ENCODE measurements around the gene GFER. TPM values are rescaled to one million over a fixed set of nuclear protein-coding genes. Genes with fewer than 3 reads are reported as not detected.

The GFER gene
- total RNA-seq, 1 experiment from 2014 or later: 85.5 TPM

DNA sequence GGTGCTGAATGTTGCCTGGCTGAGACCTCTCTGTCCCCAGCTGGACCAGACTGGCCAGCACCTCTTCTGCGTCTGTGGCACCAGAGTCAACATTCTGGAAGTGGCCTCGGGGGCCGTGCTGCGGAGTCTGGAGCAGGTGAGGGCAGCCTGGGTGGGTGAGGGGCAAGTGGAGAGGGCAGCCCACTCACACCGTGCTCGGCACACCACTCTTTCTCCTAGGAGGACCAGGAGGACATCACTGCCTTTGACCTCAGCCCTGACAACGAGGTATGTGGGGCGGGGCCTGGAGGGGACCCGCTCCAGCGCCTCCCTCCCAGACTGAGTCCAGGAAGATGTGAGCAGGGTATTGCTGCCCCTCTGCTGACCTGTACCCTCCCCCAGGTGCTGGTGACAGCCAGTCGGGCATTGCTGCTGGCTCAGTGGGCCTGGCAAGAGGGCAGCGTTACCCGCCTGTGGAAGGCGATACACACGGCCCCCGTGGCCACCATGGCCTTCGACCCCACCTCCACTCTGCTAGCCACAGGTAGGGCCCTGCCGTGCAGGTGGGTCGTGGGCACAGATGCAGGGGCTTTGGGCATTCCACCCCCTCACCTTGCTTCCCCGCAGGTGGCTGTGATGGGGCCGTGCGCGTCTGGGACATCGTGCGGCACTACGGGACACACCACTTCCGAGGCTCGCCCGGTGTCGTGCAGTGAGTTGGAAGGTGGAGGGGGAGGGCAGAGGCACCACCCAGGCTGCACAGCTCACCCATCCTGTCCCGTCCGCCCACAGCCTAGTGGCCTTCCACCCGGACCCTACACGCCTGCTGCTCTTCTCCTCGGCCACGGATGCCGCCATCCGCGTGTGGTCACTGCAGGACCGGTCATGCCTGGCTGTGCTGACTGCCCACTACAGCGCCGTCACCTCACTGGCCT is 9.6 kb upstream of the GFER start:
- no peak for DNase-seq (ENCODE audit: low read depth)

DNA sequence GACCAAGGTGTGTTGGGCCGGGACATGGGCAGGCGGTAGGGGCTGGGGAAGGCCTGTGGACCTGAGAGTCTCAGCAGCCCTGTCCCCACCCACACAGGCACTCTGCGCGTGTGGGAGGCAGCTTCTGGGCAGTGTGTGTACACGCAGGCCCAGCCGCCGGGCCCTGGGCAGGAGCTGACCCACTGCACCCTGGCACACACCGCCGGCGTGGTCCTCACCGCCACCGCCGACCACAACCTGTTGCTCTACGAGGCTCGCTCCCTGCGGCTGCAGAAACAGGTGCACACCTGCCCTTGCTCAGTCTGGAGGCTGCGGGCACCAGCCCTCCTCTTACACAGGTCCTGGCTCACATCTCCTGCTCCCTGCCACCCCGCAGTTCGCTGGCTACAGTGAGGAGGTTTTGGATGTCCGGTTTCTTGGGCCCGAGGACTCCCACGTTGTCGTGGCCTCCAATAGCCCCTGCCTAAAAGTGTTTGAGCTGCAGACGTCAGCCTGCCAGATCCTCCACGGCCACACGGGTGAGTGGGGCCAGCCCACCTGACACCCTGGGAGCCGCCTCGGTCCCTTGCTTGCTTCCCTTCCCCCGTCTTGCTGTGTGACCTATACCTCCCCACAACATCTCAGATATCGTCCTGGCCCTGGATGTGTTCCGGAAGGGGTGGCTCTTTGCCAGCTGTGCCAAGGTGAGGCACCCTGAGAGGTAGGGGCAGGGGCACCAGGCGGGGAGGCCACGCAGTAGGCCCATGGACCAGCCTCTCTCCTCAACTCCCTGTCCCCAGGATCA is 8.4 kb upstream of the GFER start:
- no peak for DNase-seq (ENCODE audit: low read depth)

DNA sequence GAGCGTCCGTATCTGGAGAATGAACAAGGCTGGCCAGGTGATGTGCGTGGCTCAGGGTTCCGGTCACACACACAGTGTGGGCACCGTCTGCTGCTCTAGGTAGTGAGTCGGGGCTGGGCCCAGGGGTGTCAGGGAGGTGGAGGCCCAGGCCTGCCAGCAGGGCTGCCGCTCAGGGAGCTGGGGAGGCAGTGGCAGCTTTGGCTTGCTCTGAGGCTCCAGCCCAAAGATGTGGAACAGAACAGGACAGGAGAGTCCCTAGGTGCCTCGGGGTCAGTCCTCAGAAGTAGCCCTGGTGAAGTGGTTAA is 7.8 kb upstream of the GFER start:
- no peak for DNase-seq (ENCODE audit: low read depth)

DNA sequence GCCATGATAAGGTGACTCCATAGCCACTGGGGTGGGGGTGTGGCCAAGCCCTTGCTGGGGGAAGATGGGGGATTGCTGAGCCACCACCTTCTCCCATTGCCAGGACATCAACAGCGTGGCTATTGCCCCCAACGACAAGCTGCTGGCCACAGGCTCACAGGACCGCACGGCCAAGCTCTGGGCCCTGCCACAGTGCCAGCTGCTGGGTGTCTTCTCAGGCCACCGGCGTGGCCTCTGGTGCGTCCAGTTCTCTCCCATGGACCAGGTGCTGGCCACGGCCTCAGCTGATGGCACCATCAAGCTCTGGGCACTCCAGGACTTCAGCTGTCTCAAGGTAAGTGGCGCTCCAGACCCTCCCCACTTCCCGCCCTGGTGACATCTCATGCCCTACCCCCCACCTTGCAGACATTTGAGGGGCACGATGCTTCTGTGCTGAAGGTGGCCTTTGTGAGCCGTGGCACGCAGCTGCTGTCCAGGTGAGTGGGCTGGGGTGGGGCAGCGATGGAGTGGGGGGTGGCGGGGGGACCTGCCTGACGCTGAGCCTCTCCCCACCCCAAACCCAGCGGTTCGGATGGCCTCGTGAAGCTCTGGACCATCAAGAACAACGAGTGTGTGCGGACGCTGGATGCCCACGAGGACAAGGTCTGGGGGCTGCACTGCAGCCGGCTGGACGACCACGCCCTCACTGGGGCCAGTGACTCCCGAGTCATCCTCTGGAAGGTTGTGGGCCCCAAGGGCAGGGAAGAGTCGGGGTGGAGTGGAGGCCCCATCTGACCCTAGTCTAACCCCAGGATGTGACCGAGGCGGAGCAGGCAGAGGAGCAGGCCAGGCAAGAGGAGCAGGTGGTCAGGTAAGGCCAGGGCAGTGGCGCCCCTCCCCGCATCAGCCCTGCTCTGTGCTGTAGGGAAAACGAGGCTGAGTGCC is 6.8 kb upstream of the GFER start:
- no peak for DNase-seq (ENCODE audit: low read depth)

DNA sequence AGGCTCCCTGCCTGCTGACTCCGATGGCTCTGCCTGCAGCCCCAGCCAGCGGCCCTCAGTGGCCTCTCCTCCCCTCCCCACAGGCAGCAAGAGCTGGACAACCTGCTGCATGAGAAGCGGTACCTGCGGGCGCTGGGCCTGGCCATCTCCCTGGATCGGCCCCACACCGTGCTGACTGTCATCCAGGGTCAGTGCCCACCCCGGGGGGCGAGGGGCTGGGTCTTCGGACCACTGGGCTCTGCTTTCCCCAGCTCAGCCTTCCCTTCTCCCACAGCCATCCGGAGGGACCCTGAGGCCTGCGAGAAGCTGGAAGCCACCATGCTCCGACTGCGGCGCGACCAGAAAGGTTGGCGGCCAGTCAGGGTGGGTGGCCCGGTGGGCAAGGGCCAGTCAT is 6.1 kb upstream of the GFER start:
- DNase-seq (ENCODE audit: low read depth): no peak

DNA sequence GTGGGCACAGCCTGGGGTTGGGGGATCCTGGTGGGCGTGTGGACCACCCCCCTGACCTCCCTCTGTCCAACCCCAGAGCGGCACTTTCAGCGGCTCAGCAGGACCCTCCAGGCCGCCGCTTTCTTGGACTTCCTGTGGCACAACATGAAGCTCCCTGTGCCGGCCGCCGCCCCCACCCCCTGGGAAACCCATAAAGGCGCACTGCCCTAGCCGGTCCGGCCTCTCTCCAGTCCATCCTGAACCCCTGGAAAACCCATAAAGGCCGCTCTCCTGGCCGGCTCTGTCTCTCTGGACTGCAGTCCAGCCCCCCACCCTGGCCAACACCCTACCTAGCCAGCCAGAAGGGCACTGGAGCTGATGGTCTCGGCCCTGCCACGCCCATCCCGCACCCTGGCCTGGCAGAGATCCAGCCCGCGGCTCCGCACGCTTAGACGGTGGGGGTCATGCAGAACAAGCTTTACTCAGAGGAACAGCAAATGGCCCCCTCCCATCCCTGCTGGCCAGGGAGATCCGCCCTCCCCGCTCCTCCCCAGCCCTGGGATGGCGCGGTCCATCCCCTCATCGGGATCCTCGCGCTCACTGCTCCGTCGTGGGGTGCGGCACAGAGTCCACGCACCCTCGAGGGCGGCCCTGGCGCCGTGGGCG is 5.4 kb upstream of the GFER start:
- no peak for DNase-seq (ENCODE audit: low read depth)

DNA sequence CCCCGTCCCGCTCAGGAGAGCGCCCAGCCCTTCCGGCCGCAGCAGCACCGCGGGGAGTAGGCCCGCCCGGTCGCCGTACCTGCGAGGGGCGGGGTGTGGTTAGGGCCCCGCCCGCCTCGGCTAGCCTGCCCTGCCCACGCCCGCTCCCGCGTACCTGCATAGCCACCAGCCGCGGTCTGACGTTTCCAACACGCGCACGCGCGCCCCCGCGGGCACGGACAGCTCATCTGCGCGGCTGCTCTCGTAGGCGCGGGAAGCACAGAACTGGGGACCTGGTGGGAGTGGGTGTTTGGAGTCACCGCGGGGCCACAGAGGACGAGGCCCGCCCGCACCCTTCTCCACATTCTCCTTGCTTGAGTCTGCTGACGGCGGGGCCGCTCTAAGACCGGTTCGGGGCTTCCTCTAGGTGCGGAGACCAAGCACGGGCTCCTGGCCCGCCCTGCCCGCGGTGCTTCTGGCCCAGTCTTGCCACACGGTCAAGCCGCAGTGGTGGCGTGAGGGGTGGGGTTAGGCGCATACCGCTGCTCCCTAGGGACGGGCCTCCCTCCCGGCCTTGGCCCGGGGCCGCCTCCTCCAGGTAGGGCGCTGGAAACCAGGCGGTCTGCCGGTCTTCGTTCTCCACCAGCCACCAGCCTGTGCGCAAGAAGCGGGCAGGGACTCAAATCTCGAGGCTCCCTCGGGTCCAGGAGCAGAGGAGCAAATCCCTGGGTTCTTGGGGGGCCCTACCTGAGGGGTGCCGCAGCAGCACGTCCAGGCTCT is 4.5 kb upstream of the GFER start:
- DNase-seq (ENCODE audit: low read depth): no peak

DNA sequence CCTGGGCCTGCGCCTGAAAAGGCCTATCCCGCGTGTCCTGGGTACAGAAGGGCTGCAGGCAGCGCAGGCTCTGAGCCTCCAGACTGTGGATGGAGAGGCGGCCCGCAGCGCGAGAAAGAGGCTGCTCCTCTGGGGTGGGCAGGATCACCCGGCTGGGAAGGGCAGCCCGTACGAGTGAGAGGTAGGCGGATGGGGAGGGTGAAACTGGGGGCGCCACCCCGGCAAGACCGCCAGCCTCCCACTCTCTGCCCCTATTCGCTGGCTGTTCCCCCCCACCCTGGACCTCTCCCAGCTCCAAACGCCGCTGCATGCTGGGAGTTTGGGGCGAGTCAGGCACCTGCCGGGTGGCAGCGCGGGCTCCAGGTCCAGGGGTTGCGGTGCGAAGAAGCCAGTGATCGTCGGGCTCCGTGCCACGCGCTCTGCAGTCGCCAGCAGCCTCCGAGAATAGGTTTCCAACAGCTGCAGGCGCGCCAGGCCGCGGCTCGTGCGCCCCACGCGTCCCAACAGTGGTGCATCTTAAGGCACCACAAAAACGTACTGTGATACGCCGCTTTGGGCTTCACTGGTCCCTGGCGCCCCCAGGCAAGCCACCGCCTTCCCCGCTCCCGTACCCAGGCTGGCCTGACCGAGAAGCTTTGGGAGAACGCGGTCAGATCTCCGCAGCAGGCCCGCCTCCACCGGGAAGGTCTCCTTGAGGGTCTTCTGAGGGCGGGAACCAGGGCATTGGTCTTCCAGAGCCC is 3.8 kb upstream of the GFER start:
- no peak for DNase-seq (ENCODE audit: low read depth)

DNA sequence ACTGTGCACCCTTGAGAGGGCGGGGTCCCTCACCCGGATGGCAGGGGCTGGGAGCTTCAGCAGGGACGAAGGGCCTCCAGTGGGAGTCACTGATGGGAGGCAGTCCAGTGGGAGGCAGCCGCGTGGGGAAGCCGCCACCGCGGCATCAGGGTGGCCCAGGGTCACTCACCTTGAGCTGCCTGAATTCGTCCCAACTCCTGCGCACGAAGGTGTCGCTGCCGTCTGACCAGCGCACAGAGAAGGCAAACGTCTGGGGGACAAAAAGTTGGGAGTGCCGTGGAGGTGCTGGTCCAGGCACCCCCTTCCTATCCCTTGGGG is 3.3 kb upstream of the GFER start:
- DNase-seq (ENCODE audit: low read depth): no peak

DNA sequence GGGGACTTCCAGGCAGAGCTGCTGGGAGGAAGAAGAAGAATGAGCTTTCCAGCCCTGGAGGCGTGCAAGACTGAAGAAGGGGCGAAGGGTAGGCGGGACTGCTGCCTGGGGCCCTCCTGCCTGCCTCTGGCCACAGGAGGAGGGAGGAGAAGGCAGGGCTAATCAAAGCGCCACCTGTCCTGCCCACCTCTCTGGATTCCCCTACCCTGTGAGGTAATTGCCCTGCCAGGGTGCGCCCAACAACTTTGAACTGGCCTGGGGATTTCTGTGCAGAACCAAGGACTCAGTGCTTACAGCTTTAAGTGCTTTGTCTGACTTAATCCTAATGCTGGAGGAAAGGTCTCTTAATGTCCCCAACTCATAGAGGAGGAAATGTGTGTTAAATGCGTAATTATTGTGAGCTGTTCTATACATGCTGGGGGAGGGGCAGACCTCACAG is 2.6 kb upstream of the GFER start, which contains the start of gene NOXO1:
TSS of gene NOXO1 (minus strand) at position 72 of the 439 bp plus-strand sequence. CDS start 290 bp downstream, outside the sequence.
- no peak for DNase-seq (ENCODE audit: low read depth)

DNA sequence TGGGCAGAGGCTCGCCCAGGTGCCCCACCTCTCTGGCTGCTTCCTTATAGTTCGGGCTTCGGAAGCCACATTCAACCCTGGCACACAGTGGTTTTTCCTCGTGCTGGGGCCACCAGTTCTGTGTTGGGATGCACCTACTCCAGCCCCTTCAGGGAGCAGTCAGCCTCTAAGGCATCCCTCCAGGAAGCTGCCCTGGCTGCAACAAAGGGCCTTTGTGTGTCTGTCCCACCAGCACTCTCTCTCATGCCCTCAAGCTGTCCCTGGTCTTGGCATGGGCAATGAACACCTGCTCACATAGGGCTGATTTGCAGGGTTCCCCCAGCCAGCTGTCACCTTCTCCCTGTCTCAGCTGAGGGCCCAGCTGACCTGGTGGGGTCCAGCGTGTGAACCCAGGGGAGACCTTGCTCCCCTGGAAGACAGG is 2.0 kb upstream of the GFER start:
- peak; percentile 75 for DNase-seq (ENCODE audit: low read depth)

DNA sequence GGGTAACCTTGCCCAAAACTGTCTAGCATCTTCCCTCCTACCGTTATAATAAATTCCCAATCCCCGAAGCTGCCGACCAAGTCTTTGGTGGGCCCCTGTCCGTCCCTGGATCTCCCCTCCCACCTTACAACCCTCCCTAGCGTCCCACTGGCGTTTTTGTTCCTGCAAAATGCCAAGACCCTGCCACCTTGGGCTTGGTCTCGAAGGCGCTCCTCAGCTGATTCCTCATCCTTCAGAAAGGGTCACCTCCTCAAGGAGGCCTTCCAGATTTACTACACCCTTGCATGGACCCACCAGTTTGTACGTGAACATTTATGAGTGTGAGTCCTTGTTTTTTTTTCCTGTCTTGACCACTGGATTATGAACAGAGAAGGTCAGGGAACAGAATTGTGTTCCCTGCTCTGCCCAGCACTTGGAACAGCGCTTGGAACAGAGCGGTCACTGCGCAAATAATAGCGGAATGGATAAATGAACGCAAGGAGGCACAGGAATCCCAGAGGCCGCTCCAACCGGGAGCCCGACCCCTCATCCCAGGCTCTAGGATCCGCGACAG is 926 bp upstream of the GFER start:
- no peak for DNase-seq (ENCODE audit: low read depth)

DNA sequence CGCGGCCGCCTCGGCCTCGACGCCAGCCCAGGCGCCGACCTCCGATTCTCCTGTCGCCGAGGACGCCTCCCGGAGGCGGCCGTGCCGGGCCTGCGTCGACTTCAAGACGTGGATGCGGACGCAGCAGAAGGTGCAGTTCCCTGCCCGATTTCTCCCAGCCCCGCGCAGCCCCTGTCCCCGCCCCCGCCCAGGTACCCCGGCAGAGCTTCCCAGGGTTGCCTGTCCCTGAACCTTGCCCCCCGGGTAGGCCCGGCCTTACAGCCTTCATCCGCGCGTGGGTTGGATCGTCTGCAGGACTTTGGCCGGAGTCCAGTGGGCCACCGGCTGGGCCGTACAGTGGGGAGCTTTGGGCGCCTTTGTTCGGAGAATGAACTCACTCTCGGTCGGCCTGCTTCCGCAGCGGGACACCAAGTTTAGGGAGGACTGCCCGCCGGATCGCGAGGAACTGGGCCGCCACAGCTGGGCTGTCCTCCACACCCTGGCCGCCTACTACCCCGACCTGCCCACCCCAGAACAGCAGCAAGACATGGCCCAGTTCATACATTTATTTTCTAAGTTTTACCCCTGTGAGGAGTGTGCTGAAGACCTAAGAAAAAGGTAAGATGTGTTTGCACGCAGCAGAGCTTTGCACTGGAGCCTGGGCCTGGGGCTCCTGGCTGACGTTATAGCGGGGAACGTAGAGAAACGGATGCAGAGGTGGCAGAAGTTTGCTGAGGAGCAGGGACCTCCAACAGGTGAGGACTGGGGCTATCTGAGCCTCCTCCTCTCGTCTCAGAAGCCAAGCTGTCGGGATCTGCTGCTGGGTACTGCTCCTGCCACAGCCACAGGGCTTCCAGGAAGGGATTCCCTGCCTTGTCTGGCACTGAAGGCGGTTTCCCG is 593 bp downstream of the GFER start:
- DNase-seq (ENCODE audit: low read depth): no peak

DNA sequence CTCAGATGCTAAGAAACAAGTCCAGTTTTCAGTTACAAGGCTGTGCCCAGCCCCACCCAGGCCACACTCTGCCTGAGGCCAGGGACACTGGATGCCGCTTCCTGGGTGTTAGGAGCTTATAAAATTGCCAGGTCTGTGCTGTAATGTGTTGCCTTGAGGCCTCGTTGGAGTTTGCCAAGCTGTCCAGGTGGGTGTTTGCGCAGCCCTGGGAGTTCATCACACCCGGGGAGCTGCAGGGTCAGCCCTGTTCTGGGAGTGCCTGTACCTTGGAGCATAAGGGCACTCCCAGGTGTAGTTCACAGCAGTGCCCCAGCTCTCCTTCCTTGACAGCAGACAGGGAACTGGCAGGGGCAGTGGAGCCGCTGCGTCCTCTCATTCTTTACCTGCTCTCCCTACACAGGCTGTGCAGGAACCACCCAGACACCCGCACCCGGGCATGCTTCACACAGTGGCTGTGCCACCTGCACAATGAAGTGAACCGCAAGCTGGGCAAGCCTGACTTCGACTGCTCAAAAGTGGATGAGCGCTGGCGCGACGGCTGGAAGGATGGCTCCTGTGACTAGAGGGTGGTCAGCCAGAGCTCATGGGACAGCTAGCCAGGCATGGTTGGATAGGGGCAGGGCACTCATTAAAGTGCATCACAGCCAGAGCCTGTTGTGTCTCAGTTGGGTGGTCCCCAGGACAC is 1.6 kb downstream of the GFER start:
- no peak for DNase-seq (ENCODE audit: low read depth)

DNA sequence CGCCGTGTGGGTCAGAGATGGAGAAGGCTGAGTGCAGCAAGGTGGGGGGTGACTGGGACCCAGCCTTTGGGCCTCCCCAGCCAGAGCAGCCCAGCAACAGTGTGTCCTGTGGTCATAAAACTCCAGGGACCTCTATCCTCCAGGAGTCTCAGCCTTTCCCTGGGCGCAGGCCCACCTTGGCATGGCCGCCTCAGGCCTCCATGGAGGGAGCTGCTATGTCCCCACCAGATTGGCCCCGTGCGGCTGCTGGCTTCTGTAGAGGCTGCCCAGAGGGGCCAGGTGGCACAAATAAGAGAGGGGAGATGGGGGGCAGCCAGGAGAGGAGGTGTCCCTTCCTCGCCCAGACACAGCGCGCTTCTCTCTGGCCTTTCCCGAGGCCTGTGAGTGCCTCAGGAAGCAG is 3.2 kb downstream of the GFER start:
- no peak for DNase-seq (ENCODE audit: low read depth)

DNA sequence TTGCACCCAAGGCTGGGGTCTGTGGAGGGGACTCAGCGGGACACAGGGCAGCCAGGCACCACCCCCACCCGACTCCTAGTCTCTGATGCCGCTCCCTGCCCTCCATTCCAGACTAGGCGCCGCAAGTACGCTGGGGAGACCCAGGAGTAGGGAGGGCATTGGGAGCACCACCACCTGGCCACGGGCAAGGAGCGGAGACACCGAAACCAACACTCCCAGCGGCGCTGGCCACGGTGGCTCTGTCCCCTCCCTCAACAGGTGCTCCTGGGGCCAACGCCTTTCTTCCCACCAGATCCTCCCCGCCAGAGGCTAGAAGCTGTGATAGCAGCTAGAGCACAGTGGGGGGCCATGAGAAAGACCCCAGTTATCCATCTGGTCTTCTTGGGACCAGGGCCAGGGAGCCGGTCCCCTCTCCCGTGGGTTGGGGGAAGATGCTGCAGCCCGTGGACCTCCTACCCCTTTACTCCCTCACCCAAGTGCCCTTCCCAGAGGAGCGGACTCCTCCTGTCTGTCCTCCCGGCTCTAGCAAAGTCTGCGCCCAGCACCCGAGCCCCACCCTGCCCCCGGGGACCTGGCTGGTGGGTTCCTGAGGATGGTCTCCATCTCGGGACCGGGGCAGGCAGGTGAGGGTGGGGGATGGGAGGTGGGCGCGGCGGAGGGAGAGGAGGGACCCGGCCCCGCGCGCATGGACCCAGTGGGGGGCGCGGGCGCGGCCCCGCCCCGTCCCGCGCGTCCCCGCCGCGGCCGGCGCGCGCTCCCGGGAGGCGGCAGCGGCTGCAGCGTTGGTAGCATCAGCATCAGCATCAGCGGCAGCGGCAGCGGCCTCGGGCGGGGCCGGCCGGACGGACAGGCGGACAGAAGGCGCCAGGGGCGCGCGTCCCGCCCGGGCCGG is 5.5 kb downstream of the GFER start, which contains the start of gene SYNGR3:
TSS of gene SYNGR3 (plus strand) at position 762 of the 892 bp plus-strand sequence. CDS start 133 bp downstream, outside the sequence.
- no peak for DNase-seq (ENCODE audit: low read depth)

DNA sequence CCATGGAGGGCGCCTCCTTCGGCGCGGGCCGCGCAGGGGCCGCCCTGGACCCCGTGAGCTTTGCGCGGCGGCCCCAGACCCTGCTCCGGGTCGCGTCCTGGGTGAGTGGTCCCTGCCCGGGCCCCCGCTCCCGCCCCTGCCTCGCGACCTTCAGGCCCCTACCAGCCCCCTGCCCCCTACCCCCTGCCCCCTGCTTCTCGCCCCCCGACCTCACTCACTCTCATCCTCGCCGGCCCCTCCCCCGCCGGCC is 6.0 kb downstream of the GFER start:
- no peak for DNase-seq (ENCODE audit: low read depth)
